Measurements from ENCODE around the gene TMEM151B. TPM values are rescaled to one million over a fixed set of nuclear protein-coding genes. Genes with fewer than 3 reads are reported as not detected.
A peak's percentile ranks its signal among the peaks of the same experiment; 100 is the strongest.

The TMEM151B gene
- total and polyA plus RNA-seq, 9 of the 15 experiments (the other 6 are each of a cell fraction or from before 2014, with no cell fraction given) = not detected

DNA sequence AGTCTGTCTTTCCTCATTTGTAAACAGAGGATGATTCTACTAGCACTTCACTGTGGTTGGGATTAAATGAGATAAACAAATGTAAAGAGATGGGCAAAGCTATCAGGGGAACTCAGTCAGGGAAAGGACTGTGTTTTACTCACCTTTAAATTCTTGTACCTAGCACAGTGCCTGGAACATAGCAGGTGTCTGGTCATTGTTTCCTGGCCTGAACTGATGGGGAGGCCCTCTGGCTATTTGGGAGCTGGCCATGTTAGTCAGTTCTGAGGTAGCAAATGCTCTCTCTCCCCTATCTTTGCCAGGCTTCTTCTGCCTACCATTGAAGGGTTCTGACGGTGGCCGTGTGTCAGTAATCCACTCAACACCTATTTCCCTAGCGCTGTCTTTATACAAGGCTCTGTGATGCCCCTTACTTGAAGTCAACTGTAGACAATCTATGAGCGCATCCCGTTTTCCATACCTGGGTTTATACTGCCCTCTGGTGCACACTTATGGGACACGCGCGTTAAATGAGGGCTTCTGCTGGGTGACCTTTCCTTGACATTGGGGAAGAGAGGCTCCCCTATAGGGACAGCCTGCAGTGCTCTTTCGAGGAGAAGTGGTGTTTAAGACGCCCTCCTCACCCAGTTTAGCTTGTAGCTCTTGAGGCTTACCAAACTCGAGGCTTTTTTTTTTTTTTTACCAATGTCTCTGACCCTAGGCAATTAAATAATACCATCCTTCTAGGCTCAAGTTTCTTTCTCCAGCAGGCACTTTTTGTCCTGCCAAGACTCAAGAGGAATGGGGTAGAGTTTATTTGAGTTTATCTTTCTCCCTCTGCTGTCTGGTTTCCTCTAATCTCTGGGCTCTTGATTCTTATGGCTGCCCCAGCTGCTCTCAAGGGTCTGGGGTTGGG, 68.2 kb downstream of the TMEM151B start (continued):
- TF ChIP-seq, protein P1, sequence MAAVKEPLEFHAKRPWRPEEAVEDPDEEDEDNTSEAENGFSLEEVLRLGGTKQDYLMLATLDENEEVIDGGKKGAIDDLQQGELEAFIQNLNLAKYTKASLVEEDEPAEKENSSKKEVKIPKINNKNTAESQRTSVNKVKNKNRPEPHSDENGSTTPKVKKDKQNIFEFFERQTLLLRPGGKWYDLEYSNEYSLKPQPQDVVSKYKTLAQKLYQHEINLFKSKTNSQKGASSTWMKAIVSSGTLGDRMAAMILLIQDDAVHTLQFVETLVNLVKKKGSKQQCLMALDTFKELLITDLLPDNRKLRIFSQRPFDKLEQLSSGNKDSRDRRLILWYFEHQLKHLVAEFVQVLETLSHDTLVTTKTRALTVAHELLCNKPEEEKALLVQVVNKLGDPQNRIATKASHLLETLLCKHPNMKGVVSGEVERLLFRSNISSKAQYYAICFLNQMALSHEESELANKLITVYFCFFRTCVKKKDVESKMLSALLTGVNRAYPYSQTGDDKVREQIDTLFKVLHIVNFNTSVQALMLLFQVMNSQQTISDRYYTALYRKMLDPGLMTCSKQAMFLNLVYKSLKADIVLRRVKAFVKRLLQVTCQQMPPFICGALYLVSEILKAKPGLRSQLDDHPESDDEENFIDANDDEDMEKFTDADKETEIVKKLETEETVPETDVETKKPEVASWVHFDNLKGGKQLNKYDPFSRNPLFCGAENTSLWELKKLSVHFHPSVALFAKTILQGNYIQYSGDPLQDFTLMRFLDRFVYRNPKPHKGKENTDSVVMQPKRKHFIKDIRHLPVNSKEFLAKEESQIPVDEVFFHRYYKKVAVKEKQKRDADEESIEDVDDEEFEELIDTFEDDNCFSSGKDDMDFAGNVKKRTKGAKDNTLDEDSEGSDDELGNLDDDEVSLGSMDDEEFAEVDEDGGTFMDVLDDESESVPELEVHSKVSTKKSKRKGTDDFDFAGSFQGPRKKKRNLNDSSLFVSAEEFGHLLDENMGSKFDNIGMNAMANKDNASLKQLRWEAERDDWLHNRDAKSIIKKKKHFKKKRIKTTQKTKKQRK (IDR thresholded peaks at IDR 0.05; ENCODE audit: borderline replicate concordance, low read depth, low read length) = no peak
- TF ChIP-seq NCOA1 (IDR thresholded peaks at IDR 0.05; ENCODE audit: low read depth) = no peak
- TF ChIP-seq, protein P2, sequence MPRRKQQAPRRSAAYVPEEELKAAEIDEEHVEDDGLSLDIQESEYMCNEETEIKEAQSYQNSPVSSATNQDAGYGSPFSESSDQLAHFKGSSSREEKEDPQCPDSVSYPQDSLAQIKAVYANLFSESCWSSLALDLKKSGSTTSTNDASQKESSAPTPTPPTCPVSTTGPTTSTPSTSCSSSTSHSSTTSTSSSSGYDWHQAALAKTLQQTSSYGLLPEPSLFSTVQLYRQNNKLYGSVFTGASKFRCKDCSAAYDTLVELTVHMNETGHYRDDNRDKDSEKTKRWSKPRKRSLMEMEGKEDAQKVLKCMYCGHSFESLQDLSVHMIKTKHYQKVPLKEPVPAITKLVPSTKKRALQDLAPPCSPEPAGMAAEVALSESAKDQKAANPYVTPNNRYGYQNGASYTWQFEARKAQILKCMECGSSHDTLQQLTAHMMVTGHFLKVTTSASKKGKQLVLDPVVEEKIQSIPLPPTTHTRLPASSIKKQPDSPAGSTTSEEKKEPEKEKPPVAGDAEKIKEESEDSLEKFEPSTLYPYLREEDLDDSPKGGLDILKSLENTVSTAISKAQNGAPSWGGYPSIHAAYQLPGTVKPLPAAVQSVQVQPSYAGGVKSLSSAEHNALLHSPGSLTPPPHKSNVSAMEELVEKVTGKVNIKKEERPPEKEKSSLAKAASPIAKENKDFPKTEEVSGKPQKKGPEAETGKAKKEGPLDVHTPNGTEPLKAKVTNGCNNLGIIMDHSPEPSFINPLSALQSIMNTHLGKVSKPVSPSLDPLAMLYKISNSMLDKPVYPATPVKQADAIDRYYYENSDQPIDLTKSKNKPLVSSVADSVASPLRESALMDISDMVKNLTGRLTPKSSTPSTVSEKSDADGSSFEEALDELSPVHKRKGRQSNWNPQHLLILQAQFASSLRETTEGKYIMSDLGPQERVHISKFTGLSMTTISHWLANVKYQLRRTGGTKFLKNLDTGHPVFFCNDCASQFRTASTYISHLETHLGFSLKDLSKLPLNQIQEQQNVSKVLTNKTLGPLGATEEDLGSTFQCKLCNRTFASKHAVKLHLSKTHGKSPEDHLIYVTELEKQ (CRISPR knock-in tag; IDR thresholded peaks at IDR 0.05) = no peak
- no peak for TF ChIP-seq ZNF347 (CRISPR knock-in tag; IDR thresholded peaks at IDR 0.05; ENCODE audit: low read depth)
- TF ChIP-seq SREBF2 (CRISPR knock-in tag; IDR thresholded peaks at IDR 0.05) = no peak
- peak; percentile 46 for TF ChIP-seq EHMT2 (IDR thresholded peaks at IDR 0.05)
- TF ChIP-seq, protein P3, sequence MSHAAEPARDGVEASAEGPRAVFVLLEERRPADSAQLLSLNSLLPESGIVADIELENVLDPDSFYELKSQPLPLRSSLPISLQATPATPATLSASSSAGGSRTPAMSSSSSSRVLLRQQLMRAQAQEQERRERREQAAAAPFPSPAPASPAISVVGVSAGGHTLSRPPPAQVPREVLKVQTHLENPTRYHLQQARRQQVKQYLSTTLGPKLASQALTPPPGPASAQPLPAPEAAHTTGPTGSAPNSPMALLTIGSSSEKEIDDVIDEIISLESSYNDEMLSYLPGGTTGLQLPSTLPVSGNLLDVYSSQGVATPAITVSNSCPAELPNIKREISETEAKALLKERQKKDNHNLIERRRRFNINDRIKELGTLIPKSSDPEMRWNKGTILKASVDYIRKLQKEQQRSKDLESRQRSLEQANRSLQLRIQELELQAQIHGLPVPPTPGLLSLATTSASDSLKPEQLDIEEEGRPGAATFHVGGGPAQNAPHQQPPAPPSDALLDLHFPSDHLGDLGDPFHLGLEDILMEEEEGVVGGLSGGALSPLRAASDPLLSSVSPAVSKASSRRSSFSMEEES (CRISPR knock-in tag; IDR thresholded peaks at IDR 0.05) = no peak
- TF ChIP-seq, protein P4, sequence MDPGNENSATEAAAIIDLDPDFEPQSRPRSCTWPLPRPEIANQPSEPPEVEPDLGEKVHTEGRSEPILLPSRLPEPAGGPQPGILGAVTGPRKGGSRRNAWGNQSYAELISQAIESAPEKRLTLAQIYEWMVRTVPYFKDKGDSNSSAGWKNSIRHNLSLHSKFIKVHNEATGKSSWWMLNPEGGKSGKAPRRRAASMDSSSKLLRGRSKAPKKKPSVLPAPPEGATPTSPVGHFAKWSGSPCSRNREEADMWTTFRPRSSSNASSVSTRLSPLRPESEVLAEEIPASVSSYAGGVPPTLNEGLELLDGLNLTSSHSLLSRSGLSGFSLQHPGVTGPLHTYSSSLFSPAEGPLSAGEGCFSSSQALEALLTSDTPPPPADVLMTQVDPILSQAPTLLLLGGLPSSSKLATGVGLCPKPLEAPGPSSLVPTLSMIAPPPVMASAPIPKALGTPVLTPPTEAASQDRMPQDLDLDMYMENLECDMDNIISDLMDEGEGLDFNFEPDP (CRISPR knock-in tag; IDR thresholded peaks at IDR 0.05) = no peak
- TF ChIP-seq TEAD4 (IDR thresholded peaks at IDR 0.05; ENCODE audit: low read length) = peak; percentile 12; the same call in 1 of the 2 replicates
- TF ChIP-seq TEAD4 (CRISPR knock-in tag; IDR thresholded peaks at IDR 0.05; ENCODE audit: borderline replicate concordance) = no peak
- TF ChIP-seq GATA2 (CRISPR knock-in tag; IDR thresholded peaks at IDR 0.05) = no peak
- no peak for TF ChIP-seq KHSRP (IDR thresholded peaks at IDR 0.05)
- TF ChIP-seq, protein P5, sequence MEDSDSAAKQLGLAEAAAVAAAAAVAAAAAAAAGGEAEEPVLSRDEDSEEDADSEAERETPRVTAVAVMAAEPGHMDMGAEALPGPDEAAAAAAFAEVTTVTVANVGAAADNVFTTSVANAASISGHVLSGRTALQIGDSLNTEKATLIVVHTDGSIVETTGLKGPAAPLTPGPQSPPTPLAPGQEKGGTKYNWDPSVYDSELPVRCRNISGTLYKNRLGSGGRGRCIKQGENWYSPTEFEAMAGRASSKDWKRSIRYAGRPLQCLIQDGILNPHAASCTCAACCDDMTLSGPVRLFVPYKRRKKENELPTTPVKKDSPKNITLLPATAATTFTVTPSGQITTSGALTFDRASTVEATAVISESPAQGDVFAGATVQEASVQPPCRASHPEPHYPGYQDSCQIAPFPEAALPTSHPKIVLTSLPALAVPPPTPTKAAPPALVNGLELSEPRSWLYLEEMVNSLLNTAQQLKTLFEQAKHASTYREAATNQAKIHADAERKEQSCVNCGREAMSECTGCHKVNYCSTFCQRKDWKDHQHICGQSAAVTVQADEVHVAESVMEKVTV (CRISPR knock-in tag; IDR thresholded peaks at IDR 0.05) = peak; percentile 92
- no peak for TF ChIP-seq SP2 (IDR thresholded peaks at IDR 0.05; ENCODE audit: extremely low read depth, low read depth, low read length, poor library complexity, severe bottlenecking)
- 0 out of 2 replicates have a peak, but pooled peaks have one; percentile 23 for TF ChIP-seq ZNF232 (CRISPR knock-in tag; IDR thresholded peaks at IDR 0.05)

Data from K562 (cell line).